Measurements from ENCODE around the gene WDR31.

The WDR31 gene

GRCh38 chr9:113290052-113290607 lies 49.9 kb downstream of the WDR31 start:
- Histone ChIP-seq H3K4me1 (no peaks in the 10 kb centered on the region), H3K27ac (no peak overlapping the region), H3K9me3 (no peaks in the 10 kb centered on the region), H3K27me3 (no peaks in the 10 kb centered on the region), H3K4me3 (no peak overlapping the region), H3K36me3 (peaks cover 76 to 87% (median 86%) of the 10 kb centered on the region in 3 donors)
- no peak for DNase-seq
- intact Hi-C loops (cut with DNase I; ENCODE audit: low total_unique reads) = no loop called here
- no peak for TF ChIP-seq CTCF (IDR thresholded peaks at IDR 0.05)

GRCh38 chr9:113289091-113289490 lies 51.0 kb downstream of the WDR31 start:
- TF ChIP-seq CTCF (IDR thresholded peaks at IDR 0.05) = no peak
- Histone ChIP-seq H3K4me3 (no peak overlapping the region), H3K27me3 (no peaks in the 10 kb centered on the region), H3K4me1 (no peaks in the 10 kb centered on the region), H3K9me3 (no peaks in the 10 kb centered on the region), H3K36me3 (peaks cover 87 to 98% (median 96%) of the 10 kb centered on the region in 3 donors), H3K27ac (no peak overlapping the region)
- intact Hi-C loops (cut with DNase I; ENCODE audit: low total_unique reads) = no loop called here
- no peak for DNase-seq

- Histone ChIP-seq H3K9me3 (no peaks in the 10 kb centered on the region), H3K4me1 (peaks cover 0 to 15% (median 8%) of the 10 kb centered on the region in 4 donors), H3K27ac (no peak overlapping the region), H3K27me3 (no peaks in the 10 kb centered on the region), H3K4me3 (no peak overlapping the region), H3K36me3 (peaks cover 69 to 90% (median 85%) of the 10 kb centered on the region in 3 donors)
- TF ChIP-seq CTCF (IDR thresholded peaks at IDR 0.05) = no peak
- no peak for DNase-seq
- intact Hi-C loops (cut with DNase I; ENCODE audit: low total_unique reads) = loop anchor here (5.0 kb wide), 1 partner anchor 56 kb away; no protein-coding TSS in a partner anchor
Measured at GRCh38 chr9:113281356-113281755, 58.7 kb downstream of the WDR31 start.

GRCh38 chr9:113278840-113279239 lies 61.2 kb downstream of the WDR31 start:
- DNase-seq = no peak

More at GRCh38 chr9:113278840-113279239, 61.2 kb downstream of the WDR31 start:
- H3K4me3 ChIP-seq = no peak overlapping the region
- no peaks in the 10 kb centered on the region for H3K9me3 ChIP-seq
- intact Hi-C loops (cut with DNase I; ENCODE audit: low total_unique reads) = loop anchor here (5.0 to 10.0 kb wide), 3 partner anchors 54 to 376 kb away; partner anchors contain the start of genes ALAD, FKBP15 and SLC31A1
- peaks cover 47 to 65% (median 61%) of the 10 kb centered on the region in 3 donors for H3K36me3 ChIP-seq
- H3K27ac ChIP-seq = no peak overlapping the region
- H3K4me1 ChIP-seq = peaks cover 0 to 28% (median 18%) of the 10 kb centered on the region in 4 donors
- no peaks in the 10 kb centered on the region for H3K27me3 ChIP-seq
- TF ChIP-seq CTCF (IDR thresholded peaks at IDR 0.05) = no peak

Data from tibial artery (tissue), 4 donors.